Activated T-cell treated with anti-CD3 and anti-CD28 coated beads, Interleukin-2, amount 50 U/mL, for 24 hours (primary cell): ENCODE measurements around the gene OXCT2.

Source experiments
- DNase-seq: peaks from one replicate; pipeline ENCODE4 v3.0.0-alpha.2; 2020
- H3K27ac Mint-ChIP-seq: 2 replicates; pipeline ENCODE4 v1.8.0; 2020; ENCODE audit warnings: mild to moderate bottlenecking, mixed read lengths
- H3K27me3 Mint-ChIP-seq: 2 replicates; pipeline ENCODE4 v1.8.0; 2020; ENCODE audit warnings: mixed read lengths
- H3K36me3 Mint-ChIP-seq: 2 replicates; pipeline ENCODE4 v1.8.0; 2020; ENCODE audit warnings: low read depth, mixed read lengths
- H3K4me1 Mint-ChIP-seq: 2 replicates; pipeline ENCODE4 v1.8.0; 2020; ENCODE audit warnings: low read depth, mixed read lengths
- H3K4me3 Mint-ChIP-seq: 2 replicates; pipeline ENCODE4 v1.8.0; 2020; ENCODE audit warnings: mild to moderate bottlenecking, moderate library complexity, mixed read lengths
- H3K9me3 Mint-ChIP-seq: 2 replicates; pipeline ENCODE4 v1.8.0; 2020; ENCODE audit warnings: mixed read lengths

The OXCT2 gene

DNA sequence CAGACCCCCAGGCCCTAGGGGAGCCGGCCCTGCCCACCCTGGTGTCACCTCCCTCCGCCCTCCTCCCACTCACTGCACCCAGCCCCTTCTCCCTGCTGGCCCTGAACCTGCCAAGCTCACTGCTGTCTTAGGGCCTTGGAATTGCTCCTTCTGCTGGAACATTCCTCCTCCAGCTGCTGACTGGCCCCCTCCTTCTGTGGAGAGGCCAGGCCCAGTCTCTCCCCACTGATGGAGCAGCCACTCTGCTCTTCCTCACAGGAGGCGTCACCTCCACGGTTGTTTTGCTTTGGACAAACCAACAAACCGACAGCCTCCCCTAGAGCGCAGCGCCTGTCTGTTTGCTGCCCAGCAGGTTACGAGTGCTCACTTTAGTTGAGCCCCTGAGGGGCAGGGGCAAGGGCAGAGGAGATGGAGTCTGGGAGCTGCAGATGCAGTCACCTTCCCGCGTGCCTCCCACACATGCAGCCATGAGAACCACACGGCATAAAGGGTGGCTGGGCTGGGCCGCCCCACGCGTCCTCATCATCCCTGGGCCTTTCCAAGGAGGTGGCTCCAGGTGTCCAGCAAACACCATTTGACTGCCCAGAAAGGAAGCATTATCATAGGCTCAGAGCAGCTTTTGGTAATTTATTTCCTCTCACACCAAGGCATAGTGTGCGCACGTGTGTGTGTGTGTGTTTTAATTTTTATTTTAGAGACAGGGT, 9.4 kb downstream of the OXCT2 start:
- Mint-ChIP-seq H3K4me3 (no peak overlapping the region), H3K27ac (no peak overlapping the region), H3K27me3 (no peaks in the 10 kb centered on the region), H3K9me3 (no peaks in the 10 kb centered on the region), H3K4me1 (no peaks in the 10 kb centered on the region), H3K36me3 (peaks cover 43% of the 10 kb centered on the region)
- DNase-seq, result no peak

DNA sequence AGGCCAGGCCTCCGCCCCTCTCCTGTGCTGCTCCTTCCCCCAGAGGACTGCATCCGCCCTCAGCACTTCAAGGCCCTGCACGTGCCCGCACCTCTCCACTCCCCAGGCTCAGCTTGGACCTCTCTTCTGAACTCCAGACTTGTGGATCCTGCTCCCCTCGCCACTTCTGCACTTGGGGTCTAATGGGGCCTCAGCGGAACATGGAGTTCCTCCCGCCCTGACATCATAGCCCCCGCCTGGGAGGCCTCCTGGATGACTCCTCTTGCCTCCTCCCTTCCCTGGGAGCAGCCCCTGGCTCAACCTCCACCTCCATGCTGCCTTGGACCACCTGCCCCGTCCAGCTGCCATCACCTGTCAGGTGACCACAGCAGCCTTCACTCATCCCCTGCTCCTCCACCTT, 10.1 kb downstream of the OXCT2 start:
- Mint-ChIP-seq H3K27ac (no peak overlapping the region), H3K4me1 (no peaks in the 10 kb centered on the region), H3K27me3 (no peaks in the 10 kb centered on the region), H3K4me3 (no peak overlapping the region), H3K36me3 (peaks cover 50% of the 10 kb centered on the region), H3K9me3 (no peaks in the 10 kb centered on the region)
- no peak for DNase-seq

DNA sequence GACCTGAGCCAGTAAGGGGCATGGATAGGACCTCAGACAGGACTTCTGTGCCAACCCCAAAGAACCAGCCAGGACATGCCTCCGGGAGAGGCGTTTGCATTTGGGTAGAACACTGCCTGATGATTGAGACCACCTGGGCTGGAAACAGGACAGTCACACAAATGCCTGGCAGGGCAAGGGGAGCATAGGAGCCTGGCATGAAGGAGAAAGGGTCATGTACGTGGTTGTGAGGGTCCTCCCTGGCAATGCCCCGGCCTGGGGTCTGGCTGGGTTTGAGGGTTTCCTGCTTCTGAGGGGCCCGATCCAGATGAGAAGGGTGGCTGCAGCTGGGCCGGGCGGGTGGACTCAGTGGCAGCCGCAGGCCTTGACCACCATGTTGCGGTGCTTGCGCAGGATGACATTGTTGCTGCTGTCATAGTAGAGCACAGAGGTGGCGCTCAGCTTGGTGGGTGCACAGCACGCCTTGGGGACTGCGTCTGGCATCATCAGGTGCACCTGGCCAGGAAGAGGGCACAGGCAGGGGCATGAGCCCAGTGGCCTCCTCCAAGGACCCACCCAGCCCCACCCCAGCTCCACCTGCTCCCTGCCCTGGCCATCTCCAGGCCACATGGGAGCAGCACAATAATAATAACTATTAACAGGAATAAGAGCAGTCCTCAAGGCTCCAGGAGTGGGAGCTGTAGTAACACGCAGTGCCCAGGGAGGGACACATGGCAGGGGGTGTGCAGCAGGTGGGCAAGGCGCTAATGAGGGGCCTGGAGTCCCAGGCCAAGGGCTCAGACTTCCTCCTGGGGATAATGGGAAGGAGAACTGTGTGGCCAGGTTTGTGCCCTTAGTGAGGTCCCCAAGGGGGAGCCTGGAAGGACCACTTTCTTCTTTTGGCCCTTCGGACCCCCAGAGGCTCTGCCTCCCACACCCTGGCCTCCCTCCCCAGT, 10.8 kb downstream of the OXCT2 start:
- H3K9me3 Mint-ChIP-seq, result no peaks in the 10 kb centered on the region
- H3K27ac Mint-ChIP-seq, result no peak overlapping the region
- H3K36me3 Mint-ChIP-seq, result peaks cover 57% of the 10 kb centered on the region
- no peak for DNase-seq
- no peaks in the 10 kb centered on the region for H3K4me1 Mint-ChIP-seq
- no peaks in the 10 kb centered on the region for H3K27me3 Mint-ChIP-seq
- H3K4me3 Mint-ChIP-seq, result no peak overlapping the region

DNA sequence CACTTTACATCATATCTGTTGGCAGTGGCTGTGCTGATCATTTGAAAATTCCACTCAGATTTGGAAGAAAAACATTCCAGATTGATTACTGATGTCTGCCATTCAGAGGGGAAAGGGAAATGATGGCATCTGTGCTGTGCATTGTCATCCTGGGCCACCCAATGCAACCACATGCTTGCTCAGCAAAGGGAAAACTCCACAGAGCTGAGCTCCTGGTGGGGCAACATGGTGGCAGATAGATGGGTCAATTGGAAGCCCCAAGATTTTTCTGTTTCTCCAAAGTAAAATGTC, 11.8 kb downstream of the OXCT2 start:
- no peaks in the 10 kb centered on the region for H3K4me1 Mint-ChIP-seq
- H3K27me3 Mint-ChIP-seq, result no peaks in the 10 kb centered on the region
- no peak for DNase-seq
- H3K36me3 Mint-ChIP-seq, result peaks cover 66% of the 10 kb centered on the region
- no peak overlapping the region for H3K4me3 Mint-ChIP-seq
- no peak overlapping the region for H3K27ac Mint-ChIP-seq
- no peaks in the 10 kb centered on the region for H3K9me3 Mint-ChIP-seq

DNA sequence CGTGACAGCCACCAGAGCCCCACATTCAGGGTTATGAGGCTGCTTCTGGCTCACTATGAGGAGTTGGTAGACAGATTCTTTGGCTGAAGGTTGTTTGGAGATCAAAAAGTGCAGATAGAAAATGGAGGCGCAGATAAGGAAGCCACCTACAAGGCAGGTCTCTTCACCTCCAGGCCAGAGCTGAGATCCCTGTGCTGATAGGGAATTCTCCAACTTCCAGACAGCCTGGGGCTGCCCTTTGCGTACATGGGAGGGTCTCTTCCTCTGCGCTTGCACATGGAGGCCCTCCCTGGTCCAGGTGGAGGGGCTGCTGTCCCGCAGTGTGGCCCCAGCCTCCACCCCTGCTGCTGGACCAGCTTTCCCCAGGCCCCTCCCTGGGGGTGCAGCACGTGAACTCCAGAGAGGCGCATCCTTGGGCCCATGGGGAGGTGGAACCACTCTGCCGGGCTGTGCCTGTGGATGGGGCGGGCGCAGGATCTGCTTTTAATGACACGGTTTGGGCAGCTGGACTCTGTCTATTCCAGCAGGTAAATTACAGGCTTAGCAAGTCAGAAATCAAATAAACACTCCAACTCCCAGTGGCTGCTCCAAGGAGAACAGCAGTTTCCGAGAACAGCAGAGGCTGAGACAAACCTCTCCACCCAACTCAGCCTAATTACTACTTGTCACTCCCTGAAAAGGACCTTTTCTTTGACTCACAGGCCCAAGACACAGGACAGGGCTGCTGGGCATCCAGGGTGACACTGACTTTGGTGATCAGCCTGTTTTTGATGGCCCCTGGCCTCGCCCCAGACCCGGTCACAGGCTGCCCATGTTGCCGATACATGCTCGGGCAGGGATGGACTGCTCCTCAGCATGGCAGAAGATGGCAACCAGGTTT, 12.4 kb downstream of the OXCT2 start:
- H3K4me1 Mint-ChIP-seq, result no peaks in the 10 kb centered on the region
- no peak overlapping the region for H3K27ac Mint-ChIP-seq
- no peak for DNase-seq
- no peaks in the 10 kb centered on the region for H3K27me3 Mint-ChIP-seq
- no peak overlapping the region for H3K4me3 Mint-ChIP-seq
- no peaks in the 10 kb centered on the region for H3K9me3 Mint-ChIP-seq
- H3K36me3 Mint-ChIP-seq, result peaks cover 72% of the 10 kb centered on the region

DNA sequence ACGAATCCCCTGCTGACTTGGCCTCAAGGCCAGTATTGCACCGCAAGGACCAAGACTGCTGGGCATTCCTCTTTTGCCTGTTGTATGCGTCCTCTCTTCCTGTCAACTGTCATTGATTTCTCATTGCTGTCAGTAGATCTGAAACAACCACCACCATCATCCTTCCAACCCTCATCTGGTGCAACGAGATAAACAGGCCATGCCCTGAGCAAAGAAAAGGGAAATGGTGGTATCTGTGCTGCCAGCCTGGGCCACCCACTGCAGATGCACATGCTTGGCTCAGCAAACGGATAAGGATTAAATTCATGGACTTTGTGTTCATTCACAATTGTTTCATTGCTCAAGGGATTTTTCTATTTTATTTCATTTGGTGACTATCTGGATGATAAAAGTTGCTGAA, 13.6 kb downstream of the OXCT2 start:
- H3K4me1 Mint-ChIP-seq, result no peaks in the 10 kb centered on the region
- H3K27ac Mint-ChIP-seq, result no peak overlapping the region
- peaks cover 85% of the 10 kb centered on the region for H3K36me3 Mint-ChIP-seq

DNA sequence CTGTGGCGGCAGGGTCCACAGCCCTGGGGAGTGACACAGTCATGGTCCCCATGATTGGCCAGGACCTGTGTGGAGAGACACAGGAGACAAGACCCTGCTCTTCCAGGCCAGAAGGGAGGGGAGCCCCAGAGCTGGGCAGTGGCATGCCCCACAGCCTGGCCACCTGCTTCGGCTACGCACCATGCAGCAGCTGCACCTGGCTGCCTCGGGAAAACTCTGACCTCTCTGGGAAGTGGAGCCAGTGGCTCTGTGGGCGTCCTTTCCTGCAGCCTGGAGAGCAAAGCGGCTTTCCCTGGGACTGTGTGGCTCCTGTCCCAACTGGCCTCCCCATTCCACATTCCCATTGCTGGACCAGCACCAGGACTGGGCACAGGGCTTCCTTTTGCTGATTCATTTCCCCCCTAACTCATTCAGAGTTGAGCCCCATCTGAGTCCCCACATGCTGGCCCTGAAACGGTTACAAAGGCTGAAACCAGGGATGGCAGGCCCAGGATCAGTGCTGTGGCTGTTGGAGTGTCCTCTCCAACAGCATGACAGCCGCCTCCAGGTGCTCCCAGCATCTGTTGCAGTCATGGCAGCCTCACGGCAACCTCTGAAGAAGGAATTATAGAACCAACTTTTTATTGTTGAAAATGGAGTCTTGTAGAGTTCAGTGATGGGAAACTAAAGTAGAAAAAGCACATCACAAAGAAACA, 15.0 kb downstream of the OXCT2 start:
- no peak for DNase-seq
- peaks cover 93% of the 10 kb centered on the region for H3K36me3 Mint-ChIP-seq
- H3K27me3 Mint-ChIP-seq, result no peaks in the 10 kb centered on the region
- peak overlapping the region; percentile 51 for H3K27ac Mint-ChIP-seq
- H3K4me3 Mint-ChIP-seq, result no peak overlapping the region
- no peaks in the 10 kb centered on the region for H3K9me3 Mint-ChIP-seq
- no peaks in the 10 kb centered on the region for H3K4me1 Mint-ChIP-seq

More for the DNA sequence above, 13.6 kb downstream of the OXCT2 start:
- Mint-ChIP-seq H3K4me3 (no peak overlapping the region), H3K9me3 (no peaks in the 10 kb centered on the region), H3K27me3 (no peaks in the 10 kb centered on the region)
- no peak for DNase-seq

DNA sequence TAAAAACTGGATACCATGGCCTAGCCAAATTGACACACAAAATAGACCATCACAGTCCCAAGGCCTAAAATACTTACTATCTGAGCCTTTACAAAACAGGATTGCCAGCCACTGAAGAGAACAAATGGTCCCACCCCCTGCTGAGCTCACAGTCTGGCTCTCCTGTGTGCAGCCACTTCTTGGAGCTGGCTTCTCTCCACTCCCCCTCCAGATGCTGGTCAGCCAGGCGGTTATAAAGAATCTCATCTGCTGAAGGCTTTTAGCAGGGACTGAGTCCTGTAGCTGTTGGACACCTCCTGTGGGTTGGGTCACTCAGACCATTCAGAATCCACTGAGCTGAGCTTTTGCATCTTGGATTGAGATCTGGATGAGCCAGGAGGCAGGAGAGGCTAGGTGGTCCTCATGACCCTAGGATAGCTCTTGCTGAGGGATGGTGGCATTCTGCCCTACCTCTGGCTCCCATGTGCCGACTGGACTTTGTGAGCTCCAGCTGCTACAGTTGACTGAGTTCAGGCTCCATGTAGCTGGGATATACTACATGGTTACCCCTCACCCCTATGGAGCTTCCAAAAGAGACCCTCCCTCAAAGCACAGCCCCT, 16.1 kb downstream of the OXCT2 start:
- H3K27me3 Mint-ChIP-seq, result no peaks in the 10 kb centered on the region
- no peaks in the 10 kb centered on the region for H3K9me3 Mint-ChIP-seq
- no peaks in the 10 kb centered on the region for H3K4me1 Mint-ChIP-seq
- H3K27ac Mint-ChIP-seq, result no peak overlapping the region
- peaks cover 99% of the 10 kb centered on the region for H3K36me3 Mint-ChIP-seq
- no peak overlapping the region for H3K4me3 Mint-ChIP-seq
- no peak for DNase-seq

DNA sequence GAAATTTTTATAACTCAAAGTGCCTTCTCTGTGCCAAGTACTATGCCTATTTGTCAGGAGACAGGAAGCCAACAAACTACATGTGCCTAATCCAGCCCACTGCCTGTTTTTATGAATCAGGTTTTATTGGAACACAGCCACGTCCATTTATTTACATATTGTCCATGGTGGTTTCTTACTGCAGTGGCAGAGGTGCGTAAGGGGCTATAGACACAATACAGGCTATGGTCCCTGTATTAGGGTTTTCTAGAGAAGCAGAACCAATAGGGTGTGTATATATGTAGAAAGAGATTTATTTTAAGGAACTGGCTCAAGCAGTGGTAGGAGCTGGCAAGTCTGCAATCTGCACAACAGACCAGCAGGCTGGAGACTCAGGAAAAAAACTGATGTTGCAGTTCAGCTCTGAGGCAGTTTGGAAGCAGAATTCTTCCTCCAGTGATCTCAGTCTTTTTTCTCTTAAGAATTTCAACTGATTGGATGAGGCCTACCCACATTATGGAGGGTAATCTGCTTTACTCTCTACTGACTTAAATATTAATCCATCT, 17.1 kb downstream of the OXCT2 start:
- Mint-ChIP-seq H3K4me1 (no peaks in the 10 kb centered on the region), H3K27ac (no peak overlapping the region), H3K27me3 (no peaks in the 10 kb centered on the region), H3K4me3 (no peak overlapping the region), H3K9me3 (no peaks in the 10 kb centered on the region), H3K36me3 (peaks cover 99% of the 10 kb centered on the region)
- no peak for DNase-seq

DNA sequence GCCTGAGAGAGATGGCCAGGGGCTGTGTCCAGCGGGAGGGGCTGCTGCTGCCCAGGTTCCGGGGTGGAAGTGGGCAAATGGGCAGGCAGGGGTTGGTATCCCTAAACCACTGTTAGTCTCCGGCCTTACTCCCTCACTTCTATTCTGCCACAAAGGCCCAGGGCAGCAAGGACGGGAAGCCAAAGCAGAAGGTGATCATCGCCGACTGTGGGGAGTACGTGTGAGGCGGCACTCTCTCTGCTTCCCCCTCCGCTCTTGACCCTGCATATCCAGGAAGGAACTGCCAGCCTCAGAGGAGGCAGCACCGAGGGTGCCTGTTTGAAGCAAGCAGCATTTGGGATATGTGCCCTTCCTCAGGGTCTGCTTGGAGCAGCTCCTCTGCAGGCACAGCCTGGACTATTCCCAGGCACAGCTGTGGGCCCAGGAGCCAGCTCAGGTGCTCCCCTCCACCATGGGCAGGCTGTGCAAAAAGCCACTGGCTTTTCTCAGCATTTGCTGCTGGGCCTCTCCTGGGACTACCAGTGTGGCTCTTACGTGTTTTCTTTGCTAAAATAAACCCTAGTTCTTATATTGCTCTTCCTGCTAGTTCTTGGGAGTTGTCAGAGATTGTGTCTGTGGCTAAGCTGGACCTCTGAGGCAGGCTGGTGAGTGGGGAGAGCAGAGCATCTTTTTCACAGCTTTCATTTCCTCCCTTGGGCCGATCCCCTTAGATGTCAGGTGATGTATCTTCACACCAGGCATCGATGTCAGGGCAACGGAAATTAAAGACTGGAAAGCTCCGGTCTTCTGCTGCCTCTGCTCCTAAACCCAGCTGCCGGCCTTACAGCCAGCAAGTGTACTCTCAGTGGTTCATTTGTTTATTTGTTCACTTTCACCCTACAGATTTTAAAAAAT, 17.8 kb downstream of the OXCT2 start:
- no peak for DNase-seq
- Mint-ChIP-seq H3K4me3 (no peak overlapping the region), H3K4me1 (no peaks in the 10 kb centered on the region), H3K36me3 (peaks cover 99% of the 10 kb centered on the region), H3K27ac (no peak overlapping the region), H3K9me3 (no peaks in the 10 kb centered on the region), H3K27me3 (no peaks in the 10 kb centered on the region)

DNA sequence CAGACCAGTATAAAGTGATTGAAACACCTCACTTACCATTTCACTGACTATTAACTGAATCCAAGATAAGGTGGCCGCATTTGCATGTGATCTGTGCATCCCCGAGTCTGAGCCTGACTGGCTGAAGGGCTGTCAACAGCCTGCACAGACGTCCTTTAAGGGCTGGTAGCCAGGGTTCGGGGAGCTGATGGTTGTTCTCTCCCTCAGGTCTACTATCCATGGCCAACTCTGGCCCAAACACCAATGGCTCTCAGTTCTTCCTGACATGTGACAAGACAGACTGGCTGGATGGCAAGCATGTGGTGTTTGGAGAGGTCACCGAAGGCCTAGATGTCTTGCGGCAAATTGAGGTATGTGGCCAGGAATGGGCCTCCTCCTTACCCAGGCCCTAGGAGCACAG, 18.4 kb downstream of the OXCT2 start:
- no peak for DNase-seq
- Mint-ChIP-seq H3K27ac (no peak overlapping the region), H3K4me1 (no peaks in the 10 kb centered on the region), H3K27me3 (no peaks in the 10 kb centered on the region), H3K36me3 (peaks cover 99% of the 10 kb centered on the region), H3K9me3 (no peaks in the 10 kb centered on the region), H3K4me3 (no peak overlapping the region)

DNA sequence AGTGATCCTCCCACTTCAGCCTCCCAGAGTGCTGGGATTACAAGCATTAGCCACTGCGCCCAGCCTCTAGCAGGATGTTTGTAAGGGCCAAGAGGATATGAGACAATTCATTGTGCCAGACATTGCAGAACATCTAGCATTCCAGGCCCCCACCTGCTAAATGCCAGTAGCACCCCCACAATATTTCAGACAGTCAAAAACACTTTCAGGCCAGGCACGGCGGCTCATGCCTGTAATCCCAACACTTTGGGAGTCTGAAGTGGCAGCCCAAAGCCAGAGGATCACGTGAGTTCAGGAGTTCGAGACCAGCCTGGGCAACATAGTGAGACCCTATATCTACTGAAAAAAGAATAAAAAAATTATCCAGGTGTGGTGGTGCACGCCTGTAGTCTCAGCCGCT, 19.6 kb downstream of the OXCT2 start:
- H3K36me3 Mint-ChIP-seq, result peaks cover 99% of the 10 kb centered on the region
- H3K9me3 Mint-ChIP-seq, result no peaks in the 10 kb centered on the region
- no peak for DNase-seq
- no peaks in the 10 kb centered on the region for H3K27me3 Mint-ChIP-seq
- H3K4me3 Mint-ChIP-seq, result no peak overlapping the region
- H3K27ac Mint-ChIP-seq, result no peak overlapping the region
- H3K4me1 Mint-ChIP-seq, result peaks cover 6% of the 10 kb centered on the region
